Superior temporal gyrus (tissue), 1 donor: Measurements from ENCODE around the gene DLG2.

ENCODE experiments used
- DNase-seq: peaks from one replicate; pipeline ENCODE4 v3.0.0-alpha.2; 2016; ENCODE audit errors: extremely low spot score

DLG2 gene

DNA sequence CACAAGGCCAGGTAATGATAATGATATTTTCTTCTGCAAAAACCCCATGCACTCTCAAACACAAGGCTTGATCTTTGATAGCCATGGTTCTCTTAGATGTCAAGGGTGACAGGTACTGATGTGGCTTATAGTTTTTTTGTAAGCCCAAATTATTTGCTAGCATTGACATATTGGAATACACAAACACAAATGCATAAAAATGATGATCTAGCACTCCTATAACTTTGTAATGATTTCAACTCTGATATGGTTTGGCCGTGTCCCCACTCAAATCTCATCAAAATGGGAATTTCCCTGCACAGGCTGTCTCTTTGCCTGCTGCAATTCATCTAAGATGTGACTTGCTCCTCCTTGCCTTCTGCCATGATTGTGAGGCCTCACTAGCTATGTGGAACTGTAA is 1768.5 kb downstream of the DLG2 start:
- no peak for DNase-seq

DNA sequence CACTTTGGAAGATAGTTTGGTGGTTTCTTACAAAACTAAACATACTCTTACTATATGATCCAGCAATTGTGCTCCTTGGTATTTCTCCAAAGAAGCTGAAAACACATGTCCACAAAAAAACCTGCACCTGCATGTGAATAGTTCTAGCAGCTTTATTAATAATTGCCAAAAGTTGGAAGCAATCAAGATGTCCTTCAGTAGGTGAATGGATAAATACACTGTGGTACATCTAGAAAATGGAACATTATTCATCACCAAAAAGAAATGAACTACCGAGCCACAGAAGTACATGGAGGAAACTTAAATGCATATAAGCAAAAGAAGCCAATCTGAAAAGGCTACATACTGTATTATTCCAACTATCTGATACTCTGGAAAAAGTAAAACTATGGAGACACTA is 1771.9 kb downstream of the DLG2 start:
- no peak for DNase-seq

DNA sequence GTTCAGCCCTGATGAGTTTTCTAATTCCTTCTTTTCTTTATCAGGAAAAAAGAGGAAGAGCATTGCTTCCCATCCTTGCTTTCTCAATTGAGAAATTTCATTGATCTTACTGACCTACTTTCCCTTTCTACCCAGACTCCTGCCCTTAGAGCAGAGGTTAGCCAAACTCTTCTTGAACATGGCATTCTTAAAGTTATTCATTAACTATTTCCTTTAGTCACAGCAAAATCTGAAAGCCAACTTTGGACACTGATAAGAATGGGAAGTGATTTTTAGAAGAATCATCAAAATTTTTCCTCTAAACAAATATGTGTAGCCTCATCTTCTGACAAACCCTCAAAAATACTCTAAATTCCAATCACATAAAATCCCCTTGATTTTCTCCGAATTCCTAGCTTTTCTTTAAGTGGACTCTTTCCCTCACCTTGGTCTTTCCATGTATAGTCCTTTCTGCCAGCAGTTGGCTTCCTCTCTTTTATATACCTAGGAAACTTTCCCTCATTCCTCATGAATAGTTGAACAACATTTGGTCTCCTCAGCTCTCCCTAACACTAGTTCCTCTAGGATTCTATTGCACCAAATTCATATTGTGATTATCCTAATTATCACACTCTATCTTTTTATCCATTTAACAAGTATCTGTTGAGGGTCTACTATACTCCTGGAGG is 1774.2 kb downstream of the DLG2 start:
- DNase-seq: no peak

DNA sequence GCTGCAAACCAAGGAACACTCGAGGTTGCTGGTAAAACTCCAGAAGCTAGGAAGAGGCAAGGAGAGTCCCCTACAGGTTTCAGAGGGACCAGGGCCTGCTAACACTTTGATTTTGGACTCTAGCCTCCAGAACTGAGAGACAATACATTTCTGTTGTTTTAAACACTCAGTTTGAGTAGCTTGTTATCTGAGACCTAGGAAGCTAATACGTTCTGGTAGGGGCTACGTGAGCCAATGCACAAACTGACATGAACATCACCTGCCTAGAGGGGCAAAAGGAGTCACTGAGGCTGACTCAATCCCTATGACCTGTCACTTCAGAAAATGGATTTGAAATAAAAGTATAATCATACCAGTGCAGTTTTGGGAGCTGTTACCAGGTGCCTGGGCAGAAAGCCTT is 1775.1 kb downstream of the DLG2 start:
- no peak for DNase-seq

- DNase-seq: no peak
Observed at GRCh38 chr11:83847467-83848034, 1779.6 kb downstream of the DLG2 start.

GRCh38 chr11:83845797-83846196 is 1781.3 kb downstream of the DLG2 start:
- DNase-seq: no peak

DNA sequence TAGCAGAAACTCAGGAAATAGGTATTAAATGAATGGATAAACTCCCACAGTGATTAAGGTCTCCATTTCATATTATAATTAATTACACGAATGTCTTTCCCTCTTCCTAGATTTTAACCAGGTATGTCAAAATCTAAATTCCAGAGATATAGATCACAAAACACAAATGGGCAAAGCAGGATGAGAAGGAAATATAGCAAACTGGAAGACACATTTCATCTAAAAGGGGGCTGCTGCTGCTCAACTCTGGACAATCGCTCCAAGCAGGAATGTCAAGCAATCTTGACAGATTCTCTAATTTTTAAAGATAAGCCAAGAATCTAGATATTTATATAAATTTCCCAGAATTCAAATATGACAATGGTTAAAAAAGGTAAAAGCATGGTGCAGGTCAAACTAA is 1786.8 kb downstream of the DLG2 start:
- no peak for DNase-seq

DNA sequence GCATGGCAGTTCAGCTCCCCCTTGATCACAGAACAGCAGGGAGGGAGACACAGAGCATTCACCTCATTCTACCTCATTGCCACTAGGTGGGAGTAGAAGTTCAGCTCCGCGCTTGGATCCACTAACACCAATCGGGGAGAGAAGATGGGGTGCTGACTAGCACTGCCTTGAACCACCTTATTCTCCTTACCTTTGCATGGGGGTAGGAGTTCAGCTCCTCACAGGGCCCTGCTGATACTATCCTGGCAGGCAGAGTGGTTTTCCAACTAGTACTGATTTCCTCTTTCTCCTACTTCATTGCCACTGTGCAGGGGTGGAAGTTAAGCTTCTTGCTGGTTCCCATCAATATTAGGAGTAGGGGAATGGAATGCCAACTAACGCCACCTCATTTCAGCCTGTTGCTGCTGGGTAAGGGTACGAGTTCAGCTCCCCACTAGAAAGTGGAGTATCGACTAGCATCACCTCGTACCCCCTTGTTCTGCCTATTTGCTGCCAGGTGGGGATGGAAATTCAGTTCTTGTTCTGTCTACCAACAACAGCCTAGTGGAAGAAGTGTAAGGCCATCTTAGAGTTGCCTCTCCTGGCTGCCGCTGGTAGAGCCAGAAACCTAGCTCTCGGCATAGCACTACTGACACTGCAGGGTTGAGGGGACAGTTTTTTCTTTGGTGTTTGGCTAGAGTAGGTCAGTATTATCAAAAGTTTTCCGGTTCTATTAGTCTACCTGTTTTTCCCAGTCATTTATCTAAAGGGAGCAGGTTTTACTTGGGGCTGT is 1790.1 kb downstream of the DLG2 start:
- DNase-seq: peak; percentile 88

- DNase-seq: no peak
Observed at GRCh38 chr11:83836065-83836464, 1791.1 kb downstream of the DLG2 start.

DNA sequence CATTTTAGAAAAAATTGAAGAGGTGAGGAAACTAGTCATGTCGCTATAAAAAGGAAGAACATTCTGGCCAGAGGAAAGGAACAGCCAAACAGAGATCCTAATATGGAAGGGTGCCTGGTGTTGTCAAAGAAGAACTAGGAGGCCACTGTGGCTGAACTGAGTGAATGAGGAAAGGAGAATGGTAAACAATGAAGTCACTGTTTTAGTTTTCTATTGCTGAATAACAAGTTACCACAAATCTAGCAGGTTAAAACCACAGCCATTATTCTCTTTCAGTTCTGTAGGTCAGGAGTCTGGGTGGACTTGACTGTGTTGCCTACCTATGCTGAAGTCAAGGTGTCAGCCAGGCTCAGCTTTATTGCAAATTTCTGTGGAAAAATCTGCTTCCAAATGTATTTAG is 1791.7 kb downstream of the DLG2 start:
- peak; percentile 84 for DNase-seq

GRCh38 chr11:83831929-83832328 is 1795.2 kb downstream of the DLG2 start:
- DNase-seq: no peak

DNA sequence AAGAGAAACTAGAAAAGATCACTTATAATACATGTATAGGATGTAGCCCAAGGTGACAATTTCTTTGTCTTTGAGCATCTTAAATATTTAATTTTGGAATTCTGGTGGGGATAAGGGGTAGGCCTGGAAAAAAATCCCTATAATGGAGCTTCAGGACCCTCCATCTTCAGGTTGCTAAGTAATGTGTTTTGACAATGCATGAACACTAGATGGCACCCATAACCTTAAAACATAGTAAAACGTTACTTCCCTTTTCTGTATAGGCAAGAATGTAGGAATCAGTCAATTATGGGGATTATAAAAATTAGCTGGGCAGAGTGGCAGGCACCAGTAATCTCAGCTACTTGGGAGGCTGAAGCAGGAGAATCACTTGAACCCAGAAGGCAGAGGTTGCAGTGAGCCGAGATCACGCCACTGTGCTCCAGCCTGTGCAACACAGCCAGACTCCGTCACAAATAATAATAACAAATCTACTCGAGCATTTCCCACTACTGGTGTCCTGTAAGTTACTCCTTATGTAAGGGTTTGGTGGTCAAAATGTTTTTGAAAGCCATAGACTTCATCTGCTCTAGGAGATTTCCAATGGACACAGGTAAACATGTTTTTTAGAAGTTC is 1799.1 kb downstream of the DLG2 start:
- DNase-seq: peak; percentile 87

DNA sequence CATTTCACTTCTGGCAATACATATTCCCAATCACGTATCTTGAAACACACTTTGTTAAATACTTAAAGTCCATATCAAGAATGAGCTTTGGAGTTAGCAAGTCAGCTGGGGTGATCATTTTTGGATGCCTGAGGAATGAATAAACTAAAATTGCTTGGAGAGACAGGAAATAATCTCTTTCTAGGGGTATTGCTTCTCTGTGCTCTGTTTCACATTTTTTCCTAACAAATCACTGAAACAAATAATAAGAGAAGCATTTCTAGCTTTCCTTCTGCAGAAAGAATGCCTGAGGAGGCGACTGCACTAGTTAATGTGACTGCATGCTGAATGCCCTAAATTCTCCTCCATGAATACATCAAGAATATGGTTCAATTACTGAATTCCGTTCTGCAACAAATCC is 1799.6 kb downstream of the DLG2 start:
- DNase-seq: no peak

DNA sequence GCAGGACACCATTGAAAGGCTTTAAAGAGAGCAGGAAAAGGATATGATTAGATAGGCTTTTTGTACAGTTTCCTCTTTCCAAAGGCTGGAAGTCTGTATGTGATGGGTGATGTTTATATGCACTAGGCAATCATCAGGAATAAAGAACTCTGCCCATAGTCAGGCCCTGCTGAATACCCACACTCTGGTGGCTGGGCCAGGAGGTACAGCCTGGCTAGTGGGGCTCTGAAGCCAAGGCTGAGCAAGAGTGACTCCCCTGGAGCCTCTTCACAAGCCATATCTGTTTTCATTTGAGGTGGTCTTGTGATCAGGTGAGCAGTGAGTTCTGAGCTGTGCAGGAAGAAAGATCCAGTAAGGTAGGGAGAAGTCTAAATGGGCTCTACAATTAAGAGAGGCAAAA is 1801.1 kb downstream of the DLG2 start:
- DNase-seq: no peak

GRCh38 chr11:83823461-83824025 is 1803.6 kb downstream of the DLG2 start:
- DNase-seq: no peak

DNA sequence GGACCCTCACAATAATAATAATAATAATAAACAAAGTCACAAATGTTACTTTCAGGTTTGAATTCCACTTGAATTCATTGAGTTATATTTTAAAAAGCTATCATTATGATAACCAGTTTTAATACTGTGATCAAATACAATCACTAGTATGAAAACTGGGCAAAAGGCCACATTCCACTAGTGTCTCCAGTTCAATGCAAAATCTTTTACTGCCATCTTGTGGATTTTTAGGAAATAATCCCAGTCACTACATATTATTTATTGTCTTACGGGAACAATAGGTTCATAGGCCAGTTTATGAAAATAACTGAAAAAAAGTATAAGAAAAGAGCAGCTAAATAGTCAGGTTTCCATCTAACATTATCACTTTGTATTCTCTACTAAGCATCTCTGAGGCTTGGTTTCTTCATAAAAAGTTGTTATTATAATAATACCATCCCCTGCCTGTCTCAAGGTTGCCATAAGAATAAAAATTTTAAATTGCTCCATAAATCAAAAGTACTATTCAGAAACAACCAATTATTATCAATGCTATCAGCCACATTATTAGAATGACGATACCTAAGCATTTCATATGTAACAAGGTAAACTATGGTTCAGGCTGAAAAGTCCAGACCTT is 1807.1 kb downstream of the DLG2 start:
- peak; percentile 95 for DNase-seq

- no peak for DNase-seq
Observed at GRCh38 chr11:83818349-83818748, 1808.8 kb downstream of the DLG2 start.

DNA sequence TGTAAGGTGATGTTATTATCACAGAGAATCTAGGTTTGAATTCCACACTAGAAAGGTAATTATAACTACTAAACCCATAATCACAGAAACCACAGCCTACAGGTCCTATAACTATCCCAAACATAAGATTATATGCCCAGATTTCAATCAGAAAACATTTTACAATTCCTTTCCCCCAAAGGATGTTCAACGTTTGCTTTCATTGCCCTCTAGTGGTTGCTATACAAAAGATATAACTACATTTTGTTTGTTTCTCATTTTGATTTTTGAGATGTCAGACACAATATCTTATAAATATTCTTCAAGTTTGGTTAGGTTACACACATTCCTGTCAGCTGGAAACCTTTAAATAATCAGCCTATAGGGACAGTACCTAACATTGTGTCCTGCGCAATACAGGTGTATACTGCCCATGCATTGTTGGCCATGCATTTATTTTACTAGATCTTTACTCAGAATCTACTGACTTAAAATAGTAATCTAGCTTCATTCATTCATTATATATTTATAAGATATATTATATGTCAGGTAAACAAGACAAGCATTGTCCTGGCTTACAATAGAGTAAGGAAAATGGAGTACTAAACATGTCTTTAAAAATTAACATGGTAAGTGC is 1810.5 kb downstream of the DLG2 start:
- peak; percentile 85 for DNase-seq

GRCh38 chr11:83815736-83816135 is 1811.4 kb downstream of the DLG2 start:
- DNase-seq: no peak

DNA sequence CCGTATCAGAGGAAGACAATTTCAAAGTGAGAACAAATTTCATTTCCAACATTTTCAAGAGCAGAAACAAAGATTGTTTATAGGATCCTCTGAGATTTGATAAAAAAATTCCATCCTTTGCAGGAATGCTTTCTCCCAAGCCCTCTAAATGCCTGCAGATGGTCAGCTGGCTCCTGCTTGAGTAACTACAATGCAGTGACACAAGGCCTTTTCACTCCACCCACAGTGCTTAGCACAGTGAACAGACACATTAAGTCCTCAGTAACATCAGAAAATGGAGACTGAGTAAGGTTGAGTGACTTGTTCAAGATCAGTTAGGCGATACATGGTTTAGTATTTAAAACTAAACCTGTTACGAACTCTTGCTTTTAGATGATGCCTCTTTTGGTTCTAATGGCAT is 1813.8 kb downstream of the DLG2 start:
- DNase-seq: no peak

- DNase-seq: no peak
Observed at GRCh38 chr11:83809274-83809673, 1817.9 kb downstream of the DLG2 start.

- no peak for DNase-seq
Observed at GRCh38 chr11:83801799-83802198, 1825.3 kb downstream of the DLG2 start.
